Gastroesophageal sphincter (tissue), 4 donors: ENCODE data around the gene SULT1C3. TPM values are rescaled to one million over a fixed set of nuclear protein-coding genes. Genes with fewer than 3 reads are reported as not detected.

Source experiments
- ATAC-seq: fragments of 150-250 bp; one replicate; pipeline ENCODE4 v1.9.1; 2016; ENCODE audit warnings: mild to moderate bottlenecking, moderate library complexity
- H3K27ac ChIP-seq, 4 donors: fragments of 200-600 bp; sonication (generic) in 3 of 4; 1 replicate in 3 of 4; 2 replicates in 1 of 4; pipeline ENCODE4 v1.5.1; 2016 to 2019
- H3K27me3 ChIP-seq: fragments of 200-600 bp; sonication (generic); one replicate; pipeline ENCODE4 v1.5.1; 2019
- H3K36me3 ChIP-seq, 2 donors: fragments of 200-600 bp; sonication (generic); one replicate each; pipeline ENCODE4 v1.5.1; 2019; ENCODE audit warnings: control low read depth in 1 of 2
- H3K4me1 ChIP-seq, 3 donors: fragments of 200-600 bp; sonication (generic); 1 replicate in 2 of 3; 2 replicates in 1 of 3; pipeline ENCODE4 v1.5.1; 2016 to 2019; ENCODE audit warnings: control low read depth in 2 of 3
- H3K4me3 ChIP-seq, 2 donors: fragments of 200-600 bp; sonication (generic); one replicate each; pipeline ENCODE4 v1.5.1; 2019; ENCODE audit warnings: mild to moderate bottlenecking in 1 of 2, moderate library complexity in 1 of 2
- H3K9me3 ChIP-seq, 3 donors: fragments of 200-600 bp; sonication (generic); one replicate each; pipeline ENCODE4 v1.5.1; 2017 to 2019; ENCODE audit warnings: control low read depth in 2 of 3
- CTCF ChIP-seq, 4 experiments: fragments of 200-600 bp in 2 of 4; fragments of 450-650 bp in 2 of 4; sonication (generic) in 1 of 4; IDR thresholded peaks; one replicate each; pipeline ENCODE4 v1.5.1; 2017 to 2019; ENCODE audit warnings: antibody characterized with exemption in 4 of 4, mild to moderate bottlenecking in 2 of 4, moderate library complexity in 2 of 4
- EP300 ChIP-seq: sonication (generic); formaldehyde crosslinking; IDR thresholded peaks from one replicate; pipeline ENCODE4 v1.6.1; 2017; ENCODE audit warnings: antibody characterized with exemption, mild to moderate bottlenecking
- POLR2A ChIP-seq, 2 donors: fragments of 450-650 bp; IDR thresholded peaks; one replicate each; pipeline ENCODE4 v1.6.1; 2017; ENCODE audit warnings: antibody characterized with exemption in 2 of 2, mild to moderate bottlenecking in 2 of 2, moderate library complexity in 1 of 2
- POLR2AphosphoS5 ChIP-seq: sonication (generic); formaldehyde crosslinking; IDR thresholded peaks from one replicate; pipeline ENCODE4 v1.6.1; 2017; ENCODE audit warnings: antibody characterized with exemption
- WGBS, 2 donors: methylation state at CpG; one replicate each; pipeline ENCODE4 v1.1.5; 2018; ENCODE audit warnings: low coverage in 1 of 2; 5-methylcytosine and 5-hydroxymethylcytosine counted together
- total RNA-seq, 4 donors: library from RNA; depleted of rRNA; stranded (reverse); fragments of >200 nt; gene quantifications; one replicate each; pipeline ENCODE4 v1.1.0, GENCODE V29; 2016

The SULT1C3 gene
- total RNA-seq, 4 donors from 2014 or later: not detected

DNA sequence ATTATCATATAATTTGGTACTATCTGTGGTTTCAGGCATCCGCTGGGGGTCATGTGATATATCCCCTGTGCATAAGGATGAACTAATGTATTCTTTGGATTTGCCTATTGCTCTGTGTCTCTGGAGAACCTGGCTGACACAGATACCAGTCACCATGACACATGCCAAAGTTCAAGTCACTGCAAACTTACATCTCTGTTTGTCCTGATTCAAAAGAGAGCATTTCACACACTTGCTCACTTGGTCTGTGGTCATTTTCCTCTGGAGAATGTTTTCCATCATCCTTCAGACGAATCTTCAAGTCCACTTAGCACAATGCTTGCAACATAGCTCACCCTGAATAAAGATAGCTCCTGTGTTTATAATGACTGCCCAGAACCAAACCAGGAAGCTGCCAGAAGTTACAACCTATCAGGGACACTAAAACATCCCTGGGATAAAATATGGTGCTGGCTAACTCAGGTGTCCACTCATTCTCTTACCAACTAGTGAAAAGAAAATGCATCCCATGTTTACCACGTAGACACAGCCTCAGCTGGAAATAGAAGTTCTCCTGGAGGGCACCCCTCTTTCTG, 18.1 kb downstream of the SULT1C3 start:
- Histone ChIP-seq H3K36me3 (no peaks in the 10 kb centered on the region), H3K27me3 (no peaks in the 10 kb centered on the region), H3K4me3 (no peak overlapping the region), H3K27ac (no peak overlapping the region), H3K4me1 (no peaks in the 10 kb centered on the region), H3K9me3 (no peaks in the 10 kb centered on the region)
- TF ChIP-seq POLR2A (IDR thresholded peaks at IDR 0.05) (no peak), CTCF (IDR thresholded peaks at IDR 0.05) (no peak), POLR2AphosphoS5 (no peak), EP300 (no peak)
- 63 to 89% methylated on average over 2 to 3 of the region's 3 CpGs for WGBS, 2 donors
- ATAC-seq: no peak

DNA sequence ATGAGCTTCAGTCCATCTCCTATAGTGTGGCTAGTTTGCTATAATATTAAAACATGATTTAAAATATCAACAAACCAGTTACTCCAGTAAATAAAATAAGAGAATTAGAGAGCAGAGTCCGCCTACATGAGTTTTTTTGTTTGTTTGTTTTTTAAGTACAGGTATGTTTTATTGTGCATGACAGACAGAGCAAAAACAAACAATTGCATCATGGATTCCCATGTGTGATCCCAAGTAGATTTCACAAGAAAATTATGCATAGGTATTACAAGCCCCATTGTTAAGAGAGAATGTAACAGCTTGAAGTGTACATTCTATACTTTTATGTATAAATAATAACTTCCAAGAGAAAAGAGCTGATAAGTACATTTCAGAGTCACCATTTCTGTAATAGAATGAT, 21.0 kb downstream of the SULT1C3 start:
- Histone ChIP-seq H3K27me3 (no peaks in the 10 kb centered on the region), H3K36me3 (no peaks in the 10 kb centered on the region), H3K4me1 (no peaks in the 10 kb centered on the region), H3K9me3 (no peaks in the 10 kb centered on the region), H3K4me3 (no peak overlapping the region), H3K27ac (no peak overlapping the region)
- 60% methylated on average over 1 of the region's 1 CpG for WGBS, 2 donors
- no peak for TF ChIP-seq CTCF (IDR thresholded peaks at IDR 0.05)
- no peak for TF ChIP-seq POLR2A (IDR thresholded peaks at IDR 0.05)
- no peak for TF ChIP-seq POLR2AphosphoS5
- no peak for TF ChIP-seq EP300
- ATAC-seq: no peak

DNA sequence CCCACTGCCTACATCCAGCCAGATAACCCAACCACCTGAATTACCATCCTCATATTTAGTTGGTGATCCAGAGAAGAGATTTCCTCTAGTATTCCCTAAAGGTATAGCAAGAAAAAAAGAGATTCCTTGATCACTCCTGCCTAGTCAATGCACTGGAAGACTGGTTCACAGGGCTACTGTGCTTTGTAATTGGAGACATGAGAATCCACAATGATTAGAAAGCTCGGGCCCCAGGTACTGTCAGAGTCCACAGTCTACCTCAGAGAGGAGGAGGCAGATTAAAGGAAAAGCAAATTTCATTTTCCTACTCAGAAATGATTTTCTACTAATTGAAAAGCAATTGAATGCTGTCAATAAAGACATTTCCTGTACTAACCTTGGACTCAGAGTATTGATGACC, 22.3 kb downstream of the SULT1C3 start:
- ATAC-seq: no peak
- Histone ChIP-seq H3K4me1 (no peaks in the 10 kb centered on the region), H3K27me3 (no peaks in the 10 kb centered on the region), H3K27ac (no peak overlapping the region), H3K4me3 (no peak overlapping the region), H3K9me3 (no peaks in the 10 kb centered on the region), H3K36me3 (no peaks in the 10 kb centered on the region)
- 56 to 60% methylated on average over 1 of the region's 1 CpG for WGBS, 2 donors
- TF ChIP-seq POLR2AphosphoS5: no peak
- TF ChIP-seq POLR2A (IDR thresholded peaks at IDR 0.05): no peak
- TF ChIP-seq CTCF (IDR thresholded peaks at IDR 0.05): no peak
- no peak for TF ChIP-seq EP300

DNA sequence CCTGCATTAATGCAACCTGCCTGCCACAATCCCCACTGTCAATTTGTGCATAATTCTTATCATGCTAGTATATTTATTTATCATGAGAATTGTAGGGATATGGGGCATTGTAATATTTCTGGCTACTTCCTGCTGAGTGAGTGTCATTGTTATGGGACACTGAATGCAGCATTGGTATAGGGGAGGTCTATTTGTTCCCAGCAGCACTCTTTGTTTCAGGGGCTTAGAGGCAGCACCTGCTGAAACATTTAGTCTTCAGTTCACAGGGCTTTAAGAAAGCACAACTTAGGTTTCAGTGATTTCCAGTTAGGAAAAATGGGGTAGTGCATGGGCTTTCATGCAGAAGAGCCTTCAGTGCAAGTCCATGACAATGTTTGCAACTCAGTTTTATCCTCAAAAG, 23.6 kb downstream of the SULT1C3 start:
- H3K9me3 ChIP-seq: no peaks in the 10 kb centered on the region
- ATAC-seq: no peak
- TF ChIP-seq CTCF (IDR thresholded peaks at IDR 0.05) (no peak), POLR2A (IDR thresholded peaks at IDR 0.05) (no peak), EP300 (no peak), POLR2AphosphoS5 (no peak)

GRCh38 chr2:108266218-108266617, 26.4 kb downstream of the SULT1C3 start:
- 83 to 85% methylated on average over 2 to 3 of the region's 3 CpGs for WGBS, 2 donors
- Histone ChIP-seq H3K27ac (no peak overlapping the region), H3K9me3 (no peaks in the 10 kb centered on the region), H3K36me3 (no peaks in the 10 kb centered on the region), H3K27me3 (no peaks in the 10 kb centered on the region), H3K4me1 (peaks cover 0 to 16% (median 0%) of the 10 kb centered on the region in 3 donors), H3K4me3 (no peak overlapping the region)
- ATAC-seq: no peak
- no peak for TF ChIP-seq POLR2A (IDR thresholded peaks at IDR 0.05)
- TF ChIP-seq CTCF (IDR thresholded peaks at IDR 0.05): no peak
- TF ChIP-seq POLR2AphosphoS5: no peak
- TF ChIP-seq EP300: no peak

More for the DNA sequence above, 23.6 kb downstream of the SULT1C3 start:
- Histone ChIP-seq H3K36me3 (no peaks in the 10 kb centered on the region), H3K4me3 (no peak overlapping the region), H3K27me3 (no peaks in the 10 kb centered on the region), H3K27ac (no peak overlapping the region), H3K4me1 (peaks cover 0 to 13% (median 0%) of the 10 kb centered on the region in 3 donors)
